ENCODE results near the gene FAM89B. TPM values are rescaled to one million over a fixed set of nuclear protein-coding genes. Genes with fewer than 3 reads are reported as not detected.

The FAM89B gene
- polyA plus RNA-seq, 1 donor (not counting 4 experiments of a cell fraction or from before 2014, with no cell fraction given) = 11.5 TPM

GRCh38 chr11:65576867-65577755 is 4.8 kb downstream of the FAM89B start:
- dilution Hi-C loops (cut with MboI; ENCODE audit: extremely low pct_ligation_motif_present, low sequenced_read_pairs) = no loop called here
- DNase-seq (ENCODE audit: low read depth, low spot score) (no peak), FAIRE-seq (peak; percentile 79)
- Histone ChIP-seq H3K4me2 (ENCODE audit: control insufficient read depth, extremely low read depth, insufficient read depth, low read depth, low read length) (peak overlapping the region; percentile 64), H3K9me1 (ENCODE audit: control insufficient read depth, extremely low read depth, insufficient read depth, low read length) (no peaks in the 10 kb centered on the region), H3K27me3 (ENCODE audit: control insufficient read depth, extremely low read depth, insufficient read depth, low read length) (no peaks in the 10 kb centered on the region), H3K36me3 (ENCODE audit: control insufficient read depth in 2 of 2, extremely low read depth in 1 of 2, insufficient read depth in 2 of 2, low read length in 2 of 2) (peaks cover 8 to 10% of the 10 kb centered on the region in 2 experiments), H3K79me2 (ENCODE audit: control insufficient read depth, insufficient read depth, low read length) (peaks cover 5% of the 10 kb centered on the region), H3K9me3 (ENCODE audit: control insufficient read depth, low read depth, low read length) (no peaks in the 10 kb centered on the region), H2AFZ (ENCODE audit: control insufficient read depth, low read length) (no peak overlapping the region), H3K4me1 (ENCODE audit: control insufficient read depth, extremely low read depth, insufficient read depth, low read length) (peaks cover 42% of the 10 kb centered on the region), H3K27ac (ENCODE audit: control insufficient read depth, insufficient read depth, low read length) (peak overlapping the region; percentile 70), H4K20me1 (ENCODE audit: control insufficient read depth, extremely low read depth, insufficient read depth, low read length) (peaks cover 8% of the 10 kb centered on the region), H3K4me3 (ENCODE audit: control insufficient read depth in 2 of 3, extremely low read depth in 1 of 3, insufficient read depth in 2 of 3, low read depth in 1 of 3, low read length in 3 of 3) (peak overlapping the region; percentile 51 to 74 (median 71)), H3K9ac (ENCODE audit: control insufficient read depth, extremely low read depth, insufficient read depth, low read length) (peak overlapping the region; percentile 56)
- TF ChIP-seq CTCF (optimal IDR thresholded peaks at IDR 0.05 in 1 of 3, IDR thresholded peaks at IDR 0.05 in 1 of 3, conservative IDR thresholded peaks at IDR 0.05 in 1 of 3; ENCODE audit: extremely low read depth in 1 of 3, insufficient read depth in 2 of 3, low read length in 3 of 3) (no peak), EZH2 (IDR thresholded peaks at IDR 0.05; ENCODE audit: low read length) (no peak)

- Histone ChIP-seq H3K9me3 (ENCODE audit: control insufficient read depth, low read depth, low read length) (no peaks in the 10 kb centered on the region), H3K4me3 (ENCODE audit: control insufficient read depth in 2 of 3, extremely low read depth in 1 of 3, insufficient read depth in 2 of 3, low read depth in 1 of 3, low read length in 3 of 3) (peak overlapping the region in 1 of 3 experiments; percentile 3), H4K20me1 (ENCODE audit: control insufficient read depth, extremely low read depth, insufficient read depth, low read length) (peaks cover 8% of the 10 kb centered on the region), H3K4me1 (ENCODE audit: control insufficient read depth, extremely low read depth, insufficient read depth, low read length) (peaks cover 41% of the 10 kb centered on the region), H3K4me2 (ENCODE audit: control insufficient read depth, extremely low read depth, insufficient read depth, low read depth, low read length) (peak overlapping the region; percentile 64), H3K79me2 (ENCODE audit: control insufficient read depth, insufficient read depth, low read length) (peaks cover 5% of the 10 kb centered on the region), H2AFZ (ENCODE audit: control insufficient read depth, low read length) (no peak overlapping the region), H3K36me3 (ENCODE audit: control insufficient read depth in 2 of 2, extremely low read depth in 1 of 2, insufficient read depth in 2 of 2, low read length in 2 of 2) (peaks cover 8 to 10% of the 10 kb centered on the region in 2 experiments), H3K27me3 (ENCODE audit: control insufficient read depth, extremely low read depth, insufficient read depth, low read length) (no peaks in the 10 kb centered on the region), H3K27ac (ENCODE audit: control insufficient read depth, insufficient read depth, low read length) (peak overlapping the region; percentile 70), H3K9ac (ENCODE audit: control insufficient read depth, extremely low read depth, insufficient read depth, low read length) (peak overlapping the region; percentile 56), H3K9me1 (ENCODE audit: control insufficient read depth, extremely low read depth, insufficient read depth, low read length) (no peaks in the 10 kb centered on the region)
- DNase-seq (ENCODE audit: low read depth, low spot score) (no peak), FAIRE-seq (no peak)
- TF ChIP-seq CTCF (optimal IDR thresholded peaks at IDR 0.05 in 1 of 3, IDR thresholded peaks at IDR 0.05 in 1 of 3, conservative IDR thresholded peaks at IDR 0.05 in 1 of 3; ENCODE audit: extremely low read depth in 1 of 3, insufficient read depth in 2 of 3, low read length in 3 of 3) (no peak), EZH2 (IDR thresholded peaks at IDR 0.05; ENCODE audit: low read length) (no peak)
- dilution Hi-C loops (cut with MboI; ENCODE audit: extremely low pct_ligation_motif_present, low sequenced_read_pairs) = no loop called here
These were observed 5.4 kb downstream of the FAM89B start for GRCh38 chr11:65577756-65578109.

Measured in keratinocyte (primary cell).